Dermis blood vessel endothelial cell (primary cell): ENCODE measurements around the gene BGLAP. TPM values are rescaled to one million over a fixed set of nuclear protein-coding genes. Genes with fewer than 3 reads are reported as not detected.

Source experiments
- DNase-seq: peaks from one replicate; pipeline ENCODE4 v3.0.0; 2010
- total RNA-seq: library from RNA; depleted of rRNA; stranded (reverse); fragments of >200 nt; gene quantifications from 2 replicates; pipeline ENCODE4 v1.2.3, GENCODE V29; 2014

The BGLAP gene
- total RNA-seq, result 0.19 TPM in 1 of 2 replicates, not detected in the other

DNA sequence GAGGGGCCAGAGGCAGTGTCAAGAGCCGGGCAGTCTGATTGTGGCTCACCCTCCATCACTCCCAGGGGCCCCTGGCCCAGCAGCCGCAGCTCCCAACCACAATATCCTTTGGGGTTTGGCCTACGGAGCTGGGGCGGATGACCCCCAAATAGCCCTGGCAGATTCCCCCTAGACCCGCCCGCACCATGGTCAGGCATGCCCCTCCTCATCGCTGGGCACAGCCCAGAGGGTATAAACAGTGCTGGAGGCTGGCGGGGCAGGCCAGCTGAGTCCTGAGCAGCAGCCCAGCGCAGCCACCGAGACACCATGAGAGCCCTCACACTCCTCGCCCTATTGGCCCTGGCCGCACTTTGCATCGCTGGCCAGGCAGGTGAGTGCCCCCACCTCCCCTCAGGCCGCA is at the start of gene BGLAP:
Gene BGLAP, plus strand, starts transcription at position 259 of the 400 bp plus-strand sequence. Its CDS starts 48 bp downstream, at position 307.
- DNase-seq, result no peak

DNA sequence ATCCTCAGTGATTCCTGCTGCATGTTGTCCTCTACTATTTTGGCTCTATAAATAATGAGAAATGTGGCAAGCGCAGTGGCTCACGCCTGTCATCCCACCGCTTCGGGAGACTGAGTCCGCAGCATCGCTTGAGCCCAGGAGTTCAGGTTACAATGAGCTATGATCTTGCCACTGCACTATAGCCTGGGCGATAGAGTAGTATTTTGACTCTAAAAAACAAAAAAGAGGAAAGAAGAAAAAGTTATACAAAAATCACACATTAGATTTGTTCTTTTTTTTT is 48.8 kb upstream of the BGLAP start:
- no peak for DNase-seq

DNA sequence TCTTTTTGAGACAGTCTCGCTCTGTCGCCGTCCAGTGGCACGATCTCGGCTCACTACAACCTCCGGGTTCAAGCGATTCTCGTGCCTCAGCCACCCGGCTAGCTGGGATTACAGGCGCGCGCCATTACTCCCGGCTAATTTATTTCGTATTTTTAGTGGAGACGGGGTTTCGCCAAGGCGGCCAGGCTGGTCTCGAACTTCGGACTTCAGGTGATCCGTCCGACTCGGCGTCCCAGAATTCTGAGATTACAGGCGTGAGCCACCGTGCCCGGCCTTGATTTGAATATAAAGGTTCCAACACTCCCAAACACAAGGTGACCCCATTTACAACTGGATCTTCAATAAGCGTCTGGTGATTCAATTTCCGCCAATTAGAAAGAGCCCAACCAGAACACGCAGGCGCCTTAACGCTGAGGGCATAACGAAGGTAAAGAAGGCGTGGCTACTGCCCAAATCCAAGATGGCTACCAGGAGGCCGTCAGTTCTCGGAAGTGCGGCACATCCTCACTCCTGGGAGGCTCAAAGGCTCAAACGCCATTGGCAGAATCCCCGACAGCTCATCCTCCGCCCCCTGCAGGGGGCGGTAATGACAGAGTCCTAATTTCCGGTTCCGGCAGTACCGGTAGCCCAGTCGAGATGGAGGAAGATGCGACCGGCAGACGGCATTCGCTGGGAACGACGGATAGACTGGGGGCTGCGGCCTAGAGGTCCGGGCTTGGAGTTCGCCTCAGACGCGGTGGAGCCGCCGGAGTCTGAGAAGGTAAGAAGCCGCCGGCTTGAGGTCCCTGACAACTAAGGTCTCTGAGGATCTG is 48.3 kb upstream of the BGLAP start, which contains the start of gene SLC25A44:
Gene SLC25A44, plus strand, starts transcription at position 617 of the 812 bp plus-strand sequence. CDS start 5,744 bp downstream, outside the sequence.
- DNase-seq, result peak; percentile 100

DNA sequence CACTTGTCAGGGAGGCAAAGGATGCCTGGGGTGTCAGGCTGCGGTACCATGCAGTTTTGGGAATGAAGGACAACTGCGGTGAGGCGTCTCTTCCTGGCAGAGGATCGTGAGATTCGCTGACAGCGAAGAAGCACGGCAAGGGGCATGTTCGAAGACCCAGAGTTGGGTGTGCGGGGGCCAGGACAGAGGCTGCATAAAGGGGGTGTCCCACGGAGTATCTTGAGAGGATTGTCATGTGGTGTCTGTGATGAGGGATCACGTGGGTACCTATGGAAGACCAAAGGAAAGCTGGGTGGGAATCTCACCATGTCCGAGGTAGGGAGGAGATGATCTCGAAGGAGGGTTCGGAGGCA is 47.7 kb upstream of the BGLAP start:
- DNase-seq, result peak; percentile 26

DNA sequence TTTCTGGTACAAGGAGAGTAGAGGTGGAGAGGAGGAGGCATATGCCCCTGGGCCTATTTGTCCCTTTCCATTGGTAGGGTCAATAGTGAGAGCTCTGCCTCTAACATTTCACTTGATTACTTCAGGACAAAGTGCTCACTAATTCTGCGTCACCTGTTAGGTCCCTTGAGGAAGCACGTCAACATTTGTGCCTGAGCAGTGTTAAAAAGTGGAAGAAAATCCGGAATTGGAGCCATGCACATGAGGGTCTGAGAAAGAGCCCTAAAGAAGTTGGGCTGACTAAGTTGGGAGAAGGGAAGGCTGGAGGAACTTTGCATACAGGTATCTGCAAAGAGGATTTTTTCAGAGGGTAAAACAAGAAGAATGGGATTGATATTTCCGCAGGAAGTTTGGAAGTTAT is 46.1 kb upstream of the BGLAP start:
- DNase-seq, result no peak

DNA sequence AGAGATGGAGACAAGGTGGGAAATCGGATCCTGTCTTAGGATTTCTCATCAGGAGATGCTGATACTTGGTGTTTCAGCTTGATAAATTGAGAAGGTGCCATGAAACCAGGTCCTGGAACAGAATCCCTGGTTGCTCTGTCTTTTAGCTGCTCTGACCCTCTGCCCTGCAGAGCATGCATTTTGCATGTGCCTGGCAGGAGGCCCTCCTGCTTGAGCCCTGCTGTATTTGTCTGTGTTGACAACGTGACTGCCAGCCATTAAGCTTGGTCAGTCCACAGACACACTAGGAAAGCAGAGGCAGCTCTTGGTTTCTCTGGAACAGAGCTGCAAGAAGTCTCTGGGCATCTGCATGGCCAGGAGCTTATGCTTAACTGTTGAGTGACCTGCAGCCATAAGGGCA is 45.5 kb upstream of the BGLAP start:
- no peak for DNase-seq

DNA sequence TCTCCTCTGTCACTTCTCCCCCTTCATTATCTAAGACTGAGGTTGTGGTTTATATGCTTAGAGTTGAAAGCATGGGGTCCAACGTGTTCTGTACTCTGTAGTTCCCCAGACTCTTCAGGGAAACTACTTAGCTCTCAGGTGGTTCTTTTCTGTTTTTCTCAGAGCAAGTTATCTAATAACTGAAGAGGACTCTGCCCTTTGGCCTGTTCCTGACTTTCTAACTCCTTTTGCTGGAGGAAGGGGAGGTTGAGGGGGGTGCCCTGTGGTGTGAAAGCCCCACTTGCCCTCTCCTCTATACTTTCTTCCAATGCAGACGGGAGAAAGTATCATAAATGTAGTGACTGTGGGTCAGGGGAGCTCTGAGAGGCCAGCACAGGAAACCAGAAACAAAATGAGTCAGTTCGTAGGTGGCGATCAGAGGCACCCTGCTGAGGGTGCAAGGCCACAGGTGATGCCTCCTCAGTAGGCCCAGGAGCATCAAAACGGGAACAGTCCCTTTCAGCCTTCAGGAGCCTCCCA is 43.1 kb upstream of the BGLAP start:
- DNase-seq, result no peak

DNA sequence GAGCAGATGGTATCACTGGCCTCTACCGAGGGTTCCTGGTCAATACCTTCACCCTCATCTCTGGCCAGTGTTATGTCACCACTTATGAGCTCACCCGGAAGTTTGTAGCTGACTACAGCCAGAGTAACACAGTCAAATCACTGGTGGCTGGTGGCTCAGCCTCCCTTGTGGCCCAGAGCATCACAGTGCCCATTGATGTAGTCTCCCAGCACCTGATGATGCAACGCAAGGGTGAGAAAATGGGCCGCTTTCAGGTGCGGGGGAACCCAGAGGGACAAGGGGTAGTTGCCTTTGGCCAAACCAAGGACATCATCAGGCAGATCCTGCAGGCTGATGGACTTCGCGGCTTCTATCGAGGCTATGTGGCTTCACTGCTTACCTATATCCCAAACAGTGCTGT is 41.9 kb upstream of the BGLAP start:
- DNase-seq, result no peak

DNA sequence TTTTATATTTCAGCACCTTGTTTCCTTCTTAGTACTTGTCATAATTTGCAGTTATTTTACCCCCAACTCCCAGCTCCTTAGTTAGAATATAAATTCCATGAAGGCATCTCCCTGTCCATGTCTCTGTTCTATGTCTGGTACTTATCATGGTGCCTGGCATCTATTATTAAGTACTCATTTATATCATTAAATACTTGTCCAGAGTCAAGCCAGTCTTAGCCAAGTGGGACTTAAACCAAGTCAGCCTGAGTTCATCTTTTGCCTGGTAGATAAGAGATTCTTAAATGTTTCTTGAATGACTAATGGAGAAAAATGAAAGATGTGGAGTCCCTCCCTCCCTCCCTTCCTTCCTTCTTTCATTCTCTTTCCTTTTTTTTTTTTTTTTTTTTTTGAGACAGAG is 38.7 kb upstream of the BGLAP start:
- DNase-seq, result no peak

DNA sequence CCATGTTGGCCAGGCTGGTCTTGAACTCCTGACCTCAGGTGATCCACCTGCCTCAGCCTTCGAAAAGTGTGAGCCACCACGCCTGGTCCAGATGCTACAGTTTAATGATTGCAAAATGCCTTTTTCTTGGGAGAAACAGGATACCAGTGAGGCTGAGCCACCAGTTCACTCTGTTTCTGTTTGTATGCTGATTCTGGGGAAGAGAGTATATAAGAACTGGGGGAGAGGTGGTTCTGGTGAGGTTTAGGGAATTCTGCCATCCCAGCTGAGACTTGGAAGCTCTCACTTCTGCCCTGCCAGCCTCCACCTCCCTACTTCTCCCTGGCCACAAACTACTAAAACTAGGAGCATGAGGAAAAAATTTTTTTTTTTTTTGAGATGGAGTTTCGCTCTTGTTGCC is 37.3 kb upstream of the BGLAP start:
- no peak for DNase-seq

DNA sequence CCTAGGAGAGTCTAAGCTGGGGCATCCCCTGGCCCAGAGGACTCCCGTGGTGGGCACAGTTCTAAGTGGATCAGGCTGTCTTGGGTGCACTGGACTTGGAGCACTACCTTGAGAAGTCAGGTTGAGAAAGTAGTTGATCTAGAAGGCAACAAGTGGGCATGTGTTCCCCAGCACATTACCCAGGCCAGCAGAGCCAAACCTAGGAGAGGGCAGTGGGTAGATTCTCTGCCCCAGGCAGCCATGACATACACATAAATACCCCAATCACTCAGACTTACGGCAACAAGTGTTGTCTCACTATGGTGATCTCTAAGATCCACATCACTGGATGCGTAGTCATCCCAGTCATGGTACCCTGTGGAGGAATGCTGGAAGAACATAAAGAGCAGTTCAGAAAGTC is 30.7 kb upstream of the BGLAP start:
- no peak for DNase-seq

DNA sequence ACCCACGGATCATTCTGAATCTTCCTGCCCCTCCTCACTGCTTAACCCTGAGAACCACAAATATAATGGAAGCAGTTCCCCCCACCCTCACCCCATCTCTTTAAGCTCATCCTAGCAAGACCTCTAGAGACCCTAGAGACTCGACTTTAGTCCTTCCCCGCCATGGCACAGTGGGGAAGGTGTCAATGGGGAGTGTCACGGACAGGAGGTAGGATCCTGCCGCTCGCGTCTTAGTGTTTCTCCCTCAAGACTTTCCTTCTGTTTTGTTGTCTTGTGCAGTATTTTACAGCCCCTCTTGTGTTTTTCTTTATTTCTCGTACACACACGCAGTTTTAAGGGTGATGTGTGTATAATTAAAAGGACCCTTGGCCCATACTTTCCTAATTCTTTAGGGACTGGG is 29.9 kb upstream of the BGLAP start:
- no peak for DNase-seq

DNA sequence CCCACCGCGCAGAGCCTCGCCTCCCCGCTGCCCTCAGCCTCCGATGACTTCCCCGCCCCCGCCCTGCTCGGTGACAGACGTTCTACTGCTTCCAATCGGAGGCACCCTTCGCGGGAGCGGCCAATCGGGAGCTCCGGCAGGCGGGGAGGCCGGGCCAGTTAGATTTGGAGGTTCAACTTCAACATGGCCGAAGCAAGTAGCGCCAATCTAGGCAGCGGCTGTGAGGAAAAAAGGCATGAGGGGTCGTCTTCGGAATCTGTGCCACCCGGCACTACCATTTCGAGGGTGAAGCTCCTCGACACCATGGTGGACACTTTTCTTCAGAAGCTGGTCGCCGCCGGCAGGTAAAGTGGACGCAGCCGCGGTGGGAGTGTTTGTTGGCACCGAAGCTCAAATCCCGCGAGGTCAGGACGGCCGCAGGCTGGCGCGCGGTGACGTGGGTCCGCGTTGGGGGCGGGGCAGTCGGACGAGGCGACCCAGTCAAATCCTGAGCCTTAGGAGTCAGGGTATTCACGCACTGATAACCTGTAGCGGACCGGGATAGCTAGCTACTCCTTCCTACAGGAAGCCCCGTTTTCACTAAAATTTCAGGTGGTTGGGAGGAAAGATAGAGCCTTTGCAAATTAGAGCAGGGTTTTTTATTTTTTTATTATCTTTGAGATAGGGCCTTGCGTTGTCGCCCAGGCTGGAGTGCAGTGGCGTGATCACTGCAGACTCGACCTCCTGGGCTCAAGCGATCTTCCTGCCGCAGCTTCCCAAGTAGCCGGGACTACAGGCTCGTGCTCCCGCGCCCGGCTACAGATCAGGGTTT is 28.9 kb upstream of the BGLAP start, which contains the start of gene PMF1:
Gene PMF1, plus strand, starts transcription at position 175 of the 811 bp plus-strand sequence. Its CDS starts 9 bp downstream, at position 184.
- DNase-seq, result peak; percentile 98

DNA sequence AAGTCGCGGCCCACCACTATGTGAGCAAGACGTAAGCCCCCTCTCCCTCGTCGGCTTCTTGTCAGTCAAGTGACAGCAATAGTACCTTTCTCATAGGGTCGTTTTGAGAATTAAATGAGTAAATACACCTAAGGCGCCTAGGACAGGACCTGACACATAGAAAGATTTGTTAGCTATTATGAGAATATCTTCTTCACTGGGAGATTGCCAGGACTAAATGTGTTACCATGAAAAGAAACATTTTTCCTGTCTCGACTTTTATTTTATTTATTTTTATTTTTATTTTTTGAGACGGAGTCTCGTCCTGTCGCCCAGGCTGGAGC is 28.4 kb upstream of the BGLAP start:
- DNase-seq, result no peak

DNA sequence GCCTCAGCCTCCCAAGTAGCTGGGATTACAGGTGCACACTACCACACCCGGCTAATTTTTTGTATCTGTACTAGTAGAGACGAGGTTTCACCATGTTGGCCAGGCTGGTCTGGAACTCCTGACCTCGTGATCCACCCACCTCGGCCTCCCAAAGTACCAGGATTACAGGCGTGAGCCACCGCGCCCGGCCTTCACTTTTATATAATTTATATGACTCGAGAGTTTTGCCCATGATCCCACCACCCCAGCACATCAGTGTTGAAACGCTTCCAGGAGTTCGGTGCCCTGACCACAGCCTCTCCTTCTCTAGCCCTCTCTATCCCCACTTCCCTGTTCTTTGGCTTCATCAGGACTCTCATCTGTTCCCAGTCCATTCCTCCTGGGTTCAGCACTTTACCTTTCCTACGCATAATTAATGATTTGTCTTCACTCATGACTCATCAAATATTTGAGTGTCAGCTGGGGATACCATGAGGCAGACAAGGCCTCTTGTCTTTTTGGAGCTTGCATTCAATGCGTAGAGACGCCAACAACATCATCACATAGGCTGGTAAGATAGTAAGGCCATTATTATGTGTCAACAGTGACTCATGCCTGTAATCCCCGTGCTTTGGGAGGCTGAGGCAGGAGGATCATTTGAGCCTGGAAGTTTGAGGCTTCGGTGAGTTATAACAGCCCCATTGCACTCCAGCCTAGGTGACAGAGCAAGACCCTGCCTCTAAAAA is 27.8 kb upstream of the BGLAP start:
- DNase-seq, result no peak

DNA sequence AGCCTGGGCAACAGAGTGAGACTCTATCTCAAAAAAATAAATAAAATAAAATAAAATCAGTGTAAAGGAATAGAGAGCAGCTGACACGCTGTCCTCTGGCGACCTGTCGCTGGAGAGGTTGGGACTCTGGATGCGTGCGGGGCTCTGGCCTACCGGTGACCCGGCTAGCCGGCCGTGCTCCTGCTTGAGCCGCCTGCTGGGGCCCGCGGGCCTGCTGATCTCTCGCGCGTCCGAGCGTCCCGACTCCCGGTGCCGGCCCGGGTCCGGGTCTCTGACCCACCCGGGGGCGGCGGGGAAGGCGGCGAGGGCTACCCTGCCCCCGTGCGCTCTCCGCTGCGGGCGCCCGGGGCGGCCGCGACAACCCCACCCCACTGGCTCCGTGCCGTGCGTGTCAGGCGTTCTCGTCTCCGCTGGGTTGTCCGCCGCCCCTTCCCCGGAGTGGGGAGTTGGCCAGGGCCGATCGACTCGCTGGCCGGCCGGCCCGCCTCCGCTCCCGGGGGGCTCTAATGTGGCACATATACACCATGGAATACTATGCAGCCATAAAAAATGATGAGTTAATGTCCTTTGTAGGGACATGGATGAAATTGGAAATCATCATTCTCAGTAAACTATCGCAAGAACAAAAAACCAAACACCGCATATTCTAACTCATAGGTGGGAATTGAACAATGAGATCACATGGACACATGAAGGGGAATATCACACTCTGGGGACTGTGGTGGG is 25.5 kb upstream of the BGLAP start:
- peak; percentile 17 for DNase-seq

DNA sequence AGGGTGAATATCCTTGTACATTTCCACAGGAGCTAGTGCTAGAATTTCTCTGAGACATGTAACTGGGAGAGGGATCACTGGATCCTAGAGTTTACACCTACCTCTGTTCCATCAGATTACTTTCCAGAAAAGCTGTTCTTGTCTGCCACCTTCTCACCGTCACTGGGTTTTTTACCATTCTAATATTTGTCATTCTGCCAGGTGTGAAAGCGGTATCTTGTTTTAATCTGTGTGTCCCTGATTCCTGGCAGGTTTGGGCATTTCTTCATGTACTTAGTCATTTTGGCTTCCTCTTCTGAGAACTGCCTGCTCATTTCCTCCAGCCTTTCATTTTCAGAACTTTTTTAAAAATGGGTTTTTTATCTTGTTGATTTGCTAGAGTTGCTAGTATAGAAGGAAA is 24.1 kb upstream of the BGLAP start:
- DNase-seq, result peak; percentile 68

DNA sequence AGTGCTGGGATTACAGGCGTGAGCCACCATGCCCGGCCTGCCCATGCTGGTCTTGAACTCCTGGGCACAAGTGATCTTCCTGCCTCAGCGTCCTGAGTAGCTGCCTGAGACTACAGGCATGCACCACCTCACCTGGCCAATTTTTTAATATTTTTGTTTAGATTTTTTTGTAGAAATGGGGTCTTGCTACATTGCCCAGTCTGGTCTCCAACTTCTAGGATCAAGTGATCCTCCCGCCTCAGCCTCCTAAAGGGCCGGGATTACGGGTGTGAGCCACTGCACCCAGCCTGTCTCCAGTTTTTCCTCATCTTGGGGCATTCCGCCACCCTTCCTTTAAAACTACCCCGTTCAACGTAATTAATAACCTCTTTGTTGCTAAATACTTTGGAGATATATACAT is 21.8 kb upstream of the BGLAP start:
- no peak for DNase-seq

DNA sequence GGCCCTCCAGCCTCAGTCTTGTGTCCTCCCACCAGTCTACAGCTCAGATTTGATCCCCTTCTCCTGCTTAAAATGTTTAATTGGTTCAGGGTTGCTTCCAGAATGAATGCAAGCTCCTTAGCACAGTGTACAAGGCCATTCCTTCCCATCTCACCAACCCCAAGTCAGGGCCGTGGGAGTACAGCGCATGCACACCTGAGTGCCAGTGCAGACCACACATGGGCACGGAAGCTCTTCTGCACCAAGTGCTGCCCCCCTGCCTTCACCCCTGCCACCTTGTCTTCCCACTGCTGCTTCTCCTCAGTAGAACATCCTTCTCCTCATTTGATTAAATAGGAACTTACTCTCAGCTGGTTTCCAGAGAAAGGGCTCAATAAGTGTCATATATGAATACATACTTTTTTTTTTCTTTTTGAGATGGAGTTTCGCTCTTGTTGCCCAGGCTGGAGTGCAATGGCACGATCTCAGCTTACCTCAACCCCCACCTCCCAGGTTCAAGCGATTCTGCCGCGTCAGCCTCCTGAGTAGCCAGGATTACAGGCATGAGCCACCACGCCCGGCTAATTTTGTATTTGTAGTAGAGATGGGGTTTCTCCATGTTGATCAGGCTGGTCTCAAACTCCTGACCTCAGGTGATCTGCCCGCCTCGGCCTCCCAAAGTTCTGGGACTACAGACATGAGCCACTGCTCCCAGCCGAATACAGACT is 19.8 kb upstream of the BGLAP start:
- DNase-seq, result no peak

DNA sequence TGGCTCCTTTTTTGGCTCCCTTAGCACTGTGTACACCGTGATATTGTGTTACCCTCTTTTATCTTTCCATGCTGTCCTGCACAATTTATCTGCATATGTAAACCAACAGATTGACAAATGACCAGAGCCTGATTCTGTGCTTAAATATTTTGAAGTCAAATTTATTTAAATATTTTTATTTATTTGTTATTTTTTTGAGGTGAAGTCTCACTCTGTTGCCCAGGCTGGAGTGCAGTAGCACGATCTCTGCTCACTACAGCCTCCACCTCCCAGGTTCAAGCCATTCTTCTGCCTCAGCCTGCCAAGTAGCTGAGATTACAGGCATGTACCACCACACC is 16.3 kb upstream of the BGLAP start:
- no peak for DNase-seq

DNA sequence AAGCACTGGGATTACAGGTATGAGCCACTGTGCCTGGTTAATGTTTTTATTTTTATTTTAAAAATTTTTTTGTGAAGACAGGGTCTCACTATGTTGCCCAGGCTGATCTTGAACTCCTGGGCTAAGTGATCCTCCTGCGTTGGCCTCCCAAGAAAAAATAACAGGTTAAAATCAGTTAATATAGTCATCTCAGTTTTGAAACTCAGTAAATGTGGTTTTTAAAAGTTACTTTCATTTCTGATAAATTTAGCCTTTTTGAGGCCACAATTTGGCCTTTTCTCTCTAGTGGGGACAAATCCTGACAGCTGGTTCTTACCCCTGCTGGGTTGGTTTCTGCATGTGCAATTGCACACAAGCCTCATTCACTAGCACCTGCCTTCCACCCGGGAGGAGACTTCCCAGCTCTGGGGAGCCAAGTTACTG is 15.9 kb upstream of the BGLAP start:
- no peak for DNase-seq

DNA sequence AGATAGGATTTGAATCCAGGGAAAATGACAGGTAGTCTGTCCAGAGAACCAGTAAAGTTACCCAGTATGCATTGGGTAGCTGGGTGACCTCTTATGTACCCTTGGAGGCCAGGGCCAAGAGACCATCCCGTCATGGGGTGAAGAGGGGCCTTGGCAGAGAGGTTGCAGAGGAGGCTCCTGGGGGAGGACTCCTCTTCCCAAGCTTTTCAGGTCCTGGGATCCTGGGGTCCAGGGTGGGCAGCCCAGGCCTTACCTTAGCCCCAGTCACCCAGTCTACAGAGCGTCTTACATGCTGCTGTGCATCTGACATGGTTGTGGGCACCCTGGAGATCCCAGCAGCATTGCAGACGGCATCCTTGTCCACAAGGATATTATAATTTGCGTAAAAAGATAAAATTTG is 15.2 kb upstream of the BGLAP start:
- no peak for DNase-seq
